Right lobe of liver (tissue), 4 donors: Measurements from ENCODE around the gene AMOTL2.

Experiments used
- CTCF ChIP-seq, 4 donors: fragments of 200-600 bp in 3 of 4; fragments of 450-650 bp in 1 of 4; IDR thresholded peaks; one replicate each; pipeline versions ENCODE4 v1.5.1 to v1.8.0; 2016 to 2022; ENCODE audit warnings: antibody characterized with exemption in 4 of 4, mild to moderate bottlenecking in 2 of 4
- POLR2A ChIP-seq: fragments of 450-650 bp; IDR thresholded peaks from one replicate; pipeline ENCODE4 v1.6.1; 2017; ENCODE audit warnings: antibody characterized with exemption, mild to moderate bottlenecking
- donor health status: DM: no; HTN: no; CAD: no.
- donor health status: DM: no; HTN: no; CAD: no.
- donor health status: DM: no; HTN: yes; CAD: no.

- TF ChIP-seq CTCF (IDR thresholded peaks at IDR 0.05): no peak
- TF ChIP-seq POLR2A: no peak
These were observed 37.7 kb downstream of the AMOTL2 start for GRCh38 chr3:134336587-134336986.
